ENCODE measurements around the gene IER3. TPM values are rescaled to one million over a fixed set of nuclear protein-coding genes. Genes with fewer than 3 reads are reported as not detected.
A peak's percentile ranks its signal among the peaks of the same experiment; 100 is the strongest.

Gene IER3
- total and polyA plus RNA-seq, 2 of the 13 experiments (the other 11 are each of a cell fraction or from before 2014, with no cell fraction given), result 51.1 to 131 TPM

DNA sequence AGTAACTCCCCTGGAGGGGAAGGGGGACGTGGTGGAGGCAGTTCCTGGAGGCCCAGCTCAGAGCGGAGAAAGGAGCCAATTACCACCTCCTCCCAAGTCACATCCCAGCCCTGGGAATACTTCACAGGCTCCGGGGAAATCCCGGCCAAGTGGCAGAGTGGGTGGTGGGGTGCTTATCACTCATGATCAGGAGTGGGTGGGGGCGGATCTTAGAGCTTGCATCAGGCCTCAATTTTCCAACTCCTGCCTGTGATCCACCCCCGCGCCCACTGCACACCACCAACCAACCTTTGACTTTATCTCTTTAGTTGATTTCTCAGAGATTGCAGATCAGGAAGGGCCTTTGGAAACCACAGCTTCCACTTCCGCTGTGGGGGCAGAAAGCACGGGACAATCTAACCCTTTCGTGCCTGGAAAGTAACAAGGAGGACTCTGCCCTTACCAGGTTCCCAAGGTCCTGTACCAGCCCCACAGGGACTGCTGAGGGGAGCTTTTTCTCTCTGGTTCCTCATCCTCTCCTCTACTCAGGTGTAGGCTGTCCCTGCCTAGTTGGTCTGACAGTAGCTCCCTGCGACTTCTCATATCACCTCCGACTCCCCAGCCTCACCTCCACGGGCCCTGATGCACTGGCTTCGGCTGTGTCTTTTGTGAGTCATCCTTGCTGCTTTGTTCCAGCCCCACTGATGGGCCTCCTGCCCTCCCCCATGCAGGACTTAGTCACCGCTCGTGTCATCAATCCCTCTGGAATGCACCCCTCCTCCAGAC lies 24.9 kb upstream of the IER3 start (continued):
- TF ChIP-seq MAZ (IDR thresholded peaks at IDR 0.05; ENCODE audit: borderline replicate concordance, low read depth, low read length) (peak; percentile 63; the same call in 1 of the 2 replicates), MAZ (CRISPR knock-in tag; IDR thresholded peaks at IDR 0.05; ENCODE audit: low read depth) (peak; percentile 76; the same call in 1 of the 2 replicates), AGO1 (IDR thresholded peaks at IDR 0.05; ENCODE audit: low read depth, low read length, poor library complexity, severe bottlenecking) (no peak), ZBTB20 (CRISPR knock-in tag; IDR thresholded peaks at IDR 0.05; ENCODE audit: borderline replicate concordance, low read depth) (peak; percentile 74; the same call in 1 of the 2 replicates), ZKSCAN8 (CRISPR knock-in tag; IDR thresholded peaks at IDR 0.05; ENCODE audit: borderline replicate concordance) (peak; percentile 65; the same call in 1 of the 2 replicates), KAT2B (IDR thresholded peaks at IDR 0.05; ENCODE audit: borderline replicate concordance, low read depth, low read length) (no peak), ZNF232 (CRISPR knock-in tag; IDR thresholded peaks at IDR 0.05; ENCODE audit: borderline replicate concordance) (peak; percentile 46; the same call in 1 of the 2 replicates), TOPORS (CRISPR knock-in tag; IDR thresholded peaks at IDR 0.05) (no peak), ZSCAN22 (CRISPR knock-in tag; IDR thresholded peaks at IDR 0.05) (no peak), DNMT1 (CRISPR knock-in tag; IDR thresholded peaks at IDR 0.05) (0 out of 2 replicates have a peak, but pooled peaks have one; percentile 44), PTBP1 (IDR thresholded peaks at IDR 0.05; ENCODE audit: low read depth, low read length, poor library complexity, severe bottlenecking) (no peak), U2AF2 (IDR thresholded peaks at IDR 0.05; ENCODE audit: low read depth, low read length) (no peak; the same call in 1 of the 2 replicates), FOXC1 (CRISPR knock-in tag; IDR thresholded peaks at IDR 0.05; ENCODE audit: borderline replicate concordance) (peak; percentile 78; the same call in 1 of the 2 replicates), TBL1XR1 (IDR thresholded peaks at IDR 0.05; ENCODE audit: borderline replicate concordance, low read length, partially characterized antibody) (peak; percentile 87), ZNF431 (CRISPR knock-in tag; IDR thresholded peaks at IDR 0.05; ENCODE audit: borderline replicate concordance, low read depth) (no peak)
- TF ChIP-seq, protein P1, sequence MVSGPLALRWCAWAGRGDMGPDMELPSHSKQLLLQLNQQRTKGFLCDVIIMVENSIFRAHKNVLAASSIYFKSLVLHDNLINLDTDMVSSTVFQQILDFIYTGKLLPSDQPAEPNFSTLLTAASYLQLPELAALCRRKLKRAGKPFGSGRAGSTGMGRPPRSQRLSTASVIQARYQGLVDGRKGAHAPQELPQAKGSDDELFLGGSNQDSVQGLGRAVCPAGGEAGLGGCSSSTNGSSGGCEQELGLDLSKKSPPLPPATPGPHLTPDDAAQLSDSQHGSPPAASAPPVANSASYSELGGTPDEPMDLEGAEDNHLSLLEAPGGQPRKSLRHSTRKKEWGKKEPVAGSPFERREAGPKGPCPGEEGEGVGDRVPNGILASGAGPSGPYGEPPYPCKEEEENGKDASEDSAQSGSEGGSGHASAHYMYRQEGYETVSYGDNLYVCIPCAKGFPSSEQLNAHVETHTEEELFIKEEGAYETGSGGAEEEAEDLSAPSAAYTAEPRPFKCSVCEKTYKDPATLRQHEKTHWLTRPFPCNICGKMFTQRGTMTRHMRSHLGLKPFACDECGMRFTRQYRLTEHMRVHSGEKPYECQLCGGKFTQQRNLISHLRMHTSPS (CRISPR knock-in tag; IDR thresholded peaks at IDR 0.05; ENCODE audit: low read depth), result no peak
- TF ChIP-seq, protein P2, sequence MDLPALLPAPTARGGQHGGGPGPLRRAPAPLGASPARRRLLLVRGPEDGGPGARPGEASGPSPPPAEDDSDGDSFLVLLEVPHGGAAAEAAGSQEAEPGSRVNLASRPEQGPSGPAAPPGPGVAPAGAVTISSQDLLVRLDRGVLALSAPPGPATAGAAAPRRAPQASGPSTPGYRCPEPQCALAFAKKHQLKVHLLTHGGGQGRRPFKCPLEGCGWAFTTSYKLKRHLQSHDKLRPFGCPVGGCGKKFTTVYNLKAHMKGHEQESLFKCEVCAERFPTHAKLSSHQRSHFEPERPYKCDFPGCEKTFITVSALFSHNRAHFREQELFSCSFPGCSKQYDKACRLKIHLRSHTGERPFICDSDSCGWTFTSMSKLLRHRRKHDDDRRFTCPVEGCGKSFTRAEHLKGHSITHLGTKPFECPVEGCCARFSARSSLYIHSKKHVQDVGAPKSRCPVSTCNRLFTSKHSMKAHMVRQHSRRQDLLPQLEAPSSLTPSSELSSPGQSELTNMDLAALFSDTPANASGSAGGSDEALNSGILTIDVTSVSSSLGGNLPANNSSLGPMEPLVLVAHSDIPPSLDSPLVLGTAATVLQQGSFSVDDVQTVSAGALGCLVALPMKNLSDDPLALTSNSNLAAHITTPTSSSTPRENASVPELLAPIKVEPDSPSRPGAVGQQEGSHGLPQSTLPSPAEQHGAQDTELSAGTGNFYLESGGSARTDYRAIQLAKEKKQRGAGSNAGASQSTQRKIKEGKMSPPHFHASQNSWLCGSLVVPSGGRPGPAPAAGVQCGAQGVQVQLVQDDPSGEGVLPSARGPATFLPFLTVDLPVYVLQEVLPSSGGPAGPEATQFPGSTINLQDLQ (CRISPR knock-in tag; IDR thresholded peaks at IDR 0.05), result peak; percentile 71; the same call in 1 of the 2 replicates
- TF ChIP-seq, protein P3, sequence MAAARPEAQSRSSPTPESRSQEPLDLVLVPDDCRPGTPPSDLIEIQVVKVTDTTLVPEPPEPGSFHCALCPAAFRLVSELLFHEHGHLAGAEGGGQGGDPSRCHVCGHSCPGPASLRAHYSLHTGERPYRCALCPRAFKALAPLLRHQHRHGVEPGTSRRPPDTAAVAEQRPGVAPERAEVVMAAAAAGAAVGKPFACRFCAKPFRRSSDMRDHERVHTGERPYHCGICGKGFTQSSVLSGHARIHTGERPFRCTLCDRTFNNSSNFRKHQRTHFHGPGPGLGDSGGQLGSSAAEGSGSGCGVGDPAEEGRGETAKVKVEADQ (CRISPR knock-in tag; IDR thresholded peaks at IDR 0.05; ENCODE audit: borderline replicate concordance), result no peak; the same call in 1 of the 2 replicates
- TF ChIP-seq, protein P4, sequence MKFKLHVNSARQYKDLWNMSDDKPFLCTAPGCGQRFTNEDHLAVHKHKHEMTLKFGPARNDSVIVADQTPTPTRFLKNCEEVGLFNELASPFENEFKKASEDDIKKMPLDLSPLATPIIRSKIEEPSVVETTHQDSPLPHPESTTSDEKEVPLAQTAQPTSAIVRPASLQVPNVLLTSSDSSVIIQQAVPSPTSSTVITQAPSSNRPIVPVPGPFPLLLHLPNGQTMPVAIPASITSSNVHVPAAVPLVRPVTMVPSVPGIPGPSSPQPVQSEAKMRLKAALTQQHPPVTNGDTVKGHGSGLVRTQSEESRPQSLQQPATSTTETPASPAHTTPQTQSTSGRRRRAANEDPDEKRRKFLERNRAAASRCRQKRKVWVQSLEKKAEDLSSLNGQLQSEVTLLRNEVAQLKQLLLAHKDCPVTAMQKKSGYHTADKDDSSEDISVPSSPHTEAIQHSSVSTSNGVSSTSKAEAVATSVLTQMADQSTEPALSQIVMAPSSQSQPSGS (CRISPR knock-in tag; IDR thresholded peaks at IDR 0.05), result peak; percentile 66; the same call in 1 of the 2 replicates
- TF ChIP-seq, protein P5, sequence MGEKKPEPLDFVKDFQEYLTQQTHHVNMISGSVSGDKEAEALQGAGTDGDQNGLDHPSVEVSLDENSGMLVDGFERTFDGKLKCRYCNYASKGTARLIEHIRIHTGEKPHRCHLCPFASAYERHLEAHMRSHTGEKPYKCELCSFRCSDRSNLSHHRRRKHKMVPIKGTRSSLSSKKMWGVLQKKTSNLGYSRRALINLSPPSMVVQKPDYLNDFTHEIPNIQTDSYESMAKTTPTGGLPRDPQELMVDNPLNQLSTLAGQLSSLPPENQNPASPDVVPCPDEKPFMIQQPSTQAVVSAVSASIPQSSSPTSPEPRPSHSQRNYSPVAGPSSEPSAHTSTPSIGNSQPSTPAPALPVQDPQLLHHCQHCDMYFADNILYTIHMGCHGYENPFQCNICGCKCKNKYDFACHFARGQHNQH (CRISPR knock-in tag; IDR thresholded peaks at IDR 0.05), result peak; percentile 88; the same call in 1 of the 2 replicates
